HUDEP-2 (cell line): ENCODE measurements around the gene C1QC.

ENCODE experiments used
- DNase-seq, 76 experiments: peaks; one replicate each; lab custom pipeline; 2025; ENCODE audit not compliant: unreplicated experiment in 76 of 76; lab: John Stamatoyannopoulos, UW

The C1QC gene

DNA sequence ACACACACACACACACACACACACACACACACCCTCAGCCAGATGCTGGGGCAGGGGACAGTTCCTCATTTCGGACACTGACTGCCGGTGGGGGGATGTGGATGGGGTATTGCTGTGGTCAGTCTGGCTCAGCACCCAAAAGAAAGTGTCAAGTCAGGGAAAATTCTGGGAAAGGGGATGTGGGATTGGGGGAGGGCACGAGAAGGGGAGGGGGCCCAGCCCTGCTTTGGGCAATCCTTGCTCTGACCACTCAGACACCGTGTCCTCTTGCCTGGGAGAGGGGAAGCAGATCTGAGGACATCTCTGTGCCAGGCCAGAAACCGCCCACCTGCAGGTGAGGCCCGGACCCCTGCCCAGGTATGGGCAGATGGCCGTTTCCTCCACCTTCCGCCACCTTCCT lies at the start of gene C1QC:
TSS of gene C1QC (plus strand) at position 253 of the 400 bp plus-strand sequence. CDS start 391 bp downstream, outside the sequence.
- DNase-seq: no peak

GRCh38 chr1:22594396-22594795 lies 49.0 kb upstream of the C1QC start:
- no peak for DNase-seq

- no peak for DNase-seq
Observed at GRCh38 chr1:22595108-22595507, 48.3 kb upstream of the C1QC start.

- no peak for DNase-seq
Observed at GRCh38 chr1:22597301-22597965, 46.0 kb upstream of the C1QC start.

- DNase-seq: no peak
Observed at GRCh38 chr1:22597996-22598395, 45.4 kb upstream of the C1QC start.

- DNase-seq: no peak
Observed at GRCh38 chr1:22598736-22599135, 44.7 kb upstream of the C1QC start.

- DNase-seq: no peak
Observed at GRCh38 chr1:22600071-22600816, 43.2 kb upstream of the C1QC start.

GRCh38 chr1:22600817-22601605 lies 42.4 kb upstream of the C1QC start:
- DNase-seq: no peak

GRCh38 chr1:22601610-22602009 lies 41.8 kb upstream of the C1QC start:
- DNase-seq: no peak

GRCh38 chr1:22602060-22602740 lies 41.2 kb upstream of the C1QC start:
- no peak for DNase-seq

DNA sequence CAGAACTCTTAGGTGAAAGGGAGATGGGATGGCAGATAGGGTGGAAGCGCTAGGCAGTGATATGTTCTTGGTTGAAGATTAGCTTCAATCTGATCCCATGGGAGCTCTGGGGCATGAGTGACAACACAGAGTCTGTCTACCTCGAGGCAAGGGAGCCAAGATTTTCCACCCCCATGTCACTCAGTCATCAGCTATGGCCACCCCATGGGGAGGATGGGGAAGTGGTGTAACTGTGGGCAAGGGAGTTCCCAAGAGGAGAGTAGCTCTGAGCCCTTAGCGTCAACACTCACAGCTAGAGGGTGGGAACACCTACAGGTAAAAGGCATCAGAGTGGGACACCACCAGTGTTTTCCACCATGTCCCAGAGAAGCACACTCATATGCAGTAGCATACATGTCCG lies 37.3 kb upstream of the C1QC start:
- DNase-seq: no peak

GRCh38 chr1:22607154-22607553 lies 36.3 kb upstream of the C1QC start:
- no peak for DNase-seq

DNA sequence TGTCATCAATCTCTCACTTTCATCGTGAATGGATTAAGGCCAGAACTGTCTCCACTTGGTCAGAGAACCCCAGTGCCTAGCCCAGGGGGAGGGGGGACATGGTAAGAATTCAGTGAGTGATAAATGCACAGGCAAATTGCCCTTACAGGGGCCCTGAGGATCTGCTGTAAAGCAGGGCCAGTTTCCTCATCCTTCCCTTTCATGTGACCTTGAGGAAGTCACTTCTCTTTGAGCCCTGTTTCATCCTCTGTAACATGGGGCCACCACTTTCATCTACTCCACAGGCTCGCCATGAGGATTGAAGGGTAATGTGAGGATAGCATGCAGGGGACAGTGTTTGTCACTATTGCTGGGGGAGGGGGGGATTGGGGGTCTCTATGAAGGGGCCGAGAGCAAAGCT lies 35.1 kb upstream of the C1QC start:
- no peak for DNase-seq

GRCh38 chr1:22609291-22609690 lies 34.1 kb upstream of the C1QC start:
- no peak for DNase-seq

DNA sequence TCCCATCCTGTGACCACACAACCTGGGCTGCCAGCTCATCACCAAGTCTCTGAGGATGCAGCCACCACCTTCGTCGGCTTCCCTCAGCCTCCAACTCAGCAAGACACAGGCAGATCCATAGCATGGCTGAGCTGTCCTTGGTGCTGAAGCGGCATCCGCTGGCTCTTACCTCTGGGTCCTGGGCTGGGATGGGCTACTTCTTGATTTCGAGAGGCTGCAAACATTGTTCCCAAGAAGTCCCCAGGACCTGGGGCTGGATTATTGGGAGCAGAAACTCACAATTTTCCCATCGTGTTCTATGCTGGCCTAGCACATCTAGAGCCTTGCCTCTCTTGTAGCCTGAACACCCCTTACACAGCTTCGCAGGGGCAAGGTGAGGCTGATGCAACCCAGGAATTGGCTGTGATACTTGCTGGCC lies 31.9 kb upstream of the C1QC start:
- DNase-seq: peak in 34 of 76 experiments; percentile 2 to 52 (median 20)

DNA sequence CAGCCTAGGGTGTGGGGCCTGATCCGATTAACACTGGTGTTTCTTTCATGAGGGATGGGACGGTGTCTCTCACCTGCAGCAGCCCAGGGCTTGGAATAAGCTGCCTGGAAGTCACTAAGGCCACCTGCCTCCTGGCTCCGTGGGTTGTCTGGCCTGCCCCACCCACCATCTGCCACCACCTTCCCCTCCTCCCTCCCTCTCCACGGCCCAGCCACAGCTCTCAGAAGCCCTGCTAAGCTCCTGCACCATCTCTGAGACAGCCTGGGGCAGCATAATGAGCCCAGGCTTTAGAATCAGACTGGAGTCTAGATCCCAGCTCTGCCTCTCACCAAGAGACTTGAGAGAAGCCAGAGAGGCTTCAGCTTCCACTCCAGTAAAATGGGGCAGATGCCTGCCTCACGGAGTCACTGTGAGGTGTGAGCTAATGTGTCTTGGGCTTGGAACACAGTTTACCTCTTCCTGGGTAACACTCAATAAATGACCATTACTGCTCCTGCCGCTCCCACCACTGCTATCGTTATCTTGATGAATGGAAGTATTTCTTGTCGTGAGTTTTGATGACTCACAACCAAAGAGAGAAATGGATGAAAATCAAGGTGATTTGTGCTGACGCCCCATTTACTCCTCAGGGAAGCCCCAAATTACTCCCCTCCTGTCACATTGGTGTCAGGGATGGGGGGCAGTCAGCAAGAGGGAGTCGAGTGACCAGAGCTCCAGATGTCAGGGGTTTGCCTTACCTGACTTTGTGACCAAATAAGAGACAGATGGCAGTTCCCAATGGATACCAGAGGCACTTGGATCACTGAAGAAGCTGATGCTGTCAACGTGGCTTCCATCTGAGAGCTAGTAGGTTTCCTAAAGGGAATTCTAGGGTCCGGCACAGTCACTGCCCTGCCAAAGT lies 30.5 kb upstream of the C1QC start:
- DNase-seq: no peak

DNA sequence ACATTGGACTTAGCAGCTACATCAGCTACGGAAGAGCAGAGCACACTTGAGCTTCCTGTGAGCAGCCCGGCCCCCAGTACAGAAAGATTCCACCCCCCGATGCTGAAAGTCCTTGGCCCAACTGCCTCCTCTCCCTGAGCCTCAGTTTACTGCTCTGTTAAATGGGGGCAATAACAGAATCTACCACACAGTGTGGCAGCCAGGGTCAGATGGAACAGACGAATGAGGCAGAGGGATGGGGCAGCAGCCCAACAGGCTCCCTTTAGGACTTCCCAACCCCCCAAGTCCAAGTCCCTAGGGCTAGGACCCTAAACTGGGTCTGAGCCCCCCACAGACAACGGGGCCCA lies 29.9 kb upstream of the C1QC start:
- no peak for DNase-seq

GRCh38 chr1:22613951-22614350 lies 29.5 kb upstream of the C1QC start:
- DNase-seq: no peak

- DNase-seq: no peak
Observed at GRCh38 chr1:22615886-22616285, 27.5 kb upstream of the C1QC start.

GRCh38 chr1:22616571-22616970 lies 26.9 kb upstream of the C1QC start:
- DNase-seq: no peak
